ENCODE measurements around the gene PTPN4. TPM values are rescaled to one million over a fixed set of nuclear protein-coding genes. Genes with fewer than 3 reads are reported as not detected.

The PTPN4 gene
- total RNA-seq (10 to 100 TPM; 58.5 to 80.5 TPM), polyA plus RNA-seq (ENCODE audit: insufficient read depth, low read depth, low replicate concordance) (19.7 TPM)
- long read RNA-seq, donor 1: 0 reads
- long read RNA-seq, donor 2, full-length matches to known transcripts: 2 of 2 reads
- long read RNA-seq, donor 2, partial matches to known transcripts: 0 of 2 reads
- long read RNA-seq, donor 2, other reads (novel, unspliced or antisense): 0 of 2 reads

GRCh38 chr2:119759451-119760236 lies at the start of gene PTPN4:
Gene PTPN4 (plus strand): TSS chr2:119759922. CDS start chr2:119809854, 49,932 bp downstream.
- peak within 1 kb of the TSS; percentile 87 to 93 for H3K27ac ChIP-seq
- TF ChIP-seq POLR2A (IDR thresholded peaks at IDR 0.05) (peak; percentile 23), CTCF (IDR thresholded peaks at IDR 0.05) (no peak)
- peak; percentile 97 for DNase-seq
- H3K9me3 ChIP-seq: no peaks in the 10 kb centered on the region
- H3K4me3 ChIP-seq: peak within 1 kb of the TSS; percentile 84 to 94
- H3K4me1 ChIP-seq: peaks cover 6% of the 10 kb centered on the region
- intact Hi-C loops (cut with DNase I; ENCODE audit: low total_unique reads): no loop called here
- no peaks in the 10 kb centered on the region for H3K27me3 ChIP-seq
- WGBS, 2 donors: 0% methylated on average over 46 to 54 of the region's 59 CpGs
- no peaks in the 10 kb centered on the region for H3K36me3 ChIP-seq (ENCODE audit: low read depth, missing control alignments)

- H3K4me1 ChIP-seq: no peaks in the 10 kb centered on the region
- intact Hi-C loops (cut with DNase I; ENCODE audit: low total_unique reads): no loop called here
- 86 to 93% methylated on average over 8 of the region's 8 CpGs for WGBS, 2 donors
Observed at GRCh38 chr2:119710281-119710680, 49.4 kb upstream of the PTPN4 start.

GRCh38 chr2:119711352-119711751 lies 48.4 kb upstream of the PTPN4 start:
- H3K4me3 ChIP-seq: no peak overlapping the region
- no peaks in the 10 kb centered on the region for H3K4me1 ChIP-seq
- no peaks in the 10 kb centered on the region for H3K36me3 ChIP-seq (ENCODE audit: low read depth, missing control alignments)
- WGBS, 2 donors: 94 to 97% methylated on average over 9 of the region's 9 CpGs
- no peak for TF ChIP-seq POLR2A (IDR thresholded peaks at IDR 0.05)
- no peak for TF ChIP-seq CTCF (IDR thresholded peaks at IDR 0.05)
- no peak for DNase-seq
- H3K9me3 ChIP-seq: no peaks in the 10 kb centered on the region
- H3K27me3 ChIP-seq: no peaks in the 10 kb centered on the region
- intact Hi-C loops (cut with DNase I; ENCODE audit: low total_unique reads): no loop called here
- no peak overlapping the region for H3K27ac ChIP-seq

More at GRCh38 chr2:119710281-119710680, 49.4 kb upstream of the PTPN4 start:
- no peaks in the 10 kb centered on the region for H3K9me3 ChIP-seq
- no peak for TF ChIP-seq CTCF (IDR thresholded peaks at IDR 0.05)
- no peak for TF ChIP-seq POLR2A (IDR thresholded peaks at IDR 0.05)
- H3K36me3 ChIP-seq (ENCODE audit: low read depth, missing control alignments): no peaks in the 10 kb centered on the region
- no peaks in the 10 kb centered on the region for H3K27me3 ChIP-seq
- no peak overlapping the region for H3K27ac ChIP-seq
- DNase-seq: no peak
- no peak overlapping the region for H3K4me3 ChIP-seq

GRCh38 chr2:119712571-119712970 lies 47.2 kb upstream of the PTPN4 start:
- Histone ChIP-seq H3K9me3 (no peaks in the 10 kb centered on the region), H3K36me3 (ENCODE audit: low read depth, missing control alignments) (no peaks in the 10 kb centered on the region), H3K4me3 (no peak overlapping the region), H3K27ac (no peak overlapping the region), H3K4me1 (no peaks in the 10 kb centered on the region), H3K27me3 (no peaks in the 10 kb centered on the region)
- DNase-seq: no peak
- intact Hi-C loops (cut with DNase I; ENCODE audit: low total_unique reads): no loop called here
- TF ChIP-seq POLR2A (IDR thresholded peaks at IDR 0.05) (no peak), CTCF (IDR thresholded peaks at IDR 0.05) (no peak)
- 78 to 90% methylated on average over 3 of the region's 3 CpGs for WGBS, 2 donors

All from testis (tissue), 5 donors.